ENCODE measurements around the gene ARHGEF4. TPM values are rescaled to one million over a fixed set of nuclear protein-coding genes. Genes with fewer than 3 reads are reported as not detected.

The ARHGEF4 gene
- total RNA-seq, 1 donor from 2014 or later, result 74.8 TPM

DNA sequence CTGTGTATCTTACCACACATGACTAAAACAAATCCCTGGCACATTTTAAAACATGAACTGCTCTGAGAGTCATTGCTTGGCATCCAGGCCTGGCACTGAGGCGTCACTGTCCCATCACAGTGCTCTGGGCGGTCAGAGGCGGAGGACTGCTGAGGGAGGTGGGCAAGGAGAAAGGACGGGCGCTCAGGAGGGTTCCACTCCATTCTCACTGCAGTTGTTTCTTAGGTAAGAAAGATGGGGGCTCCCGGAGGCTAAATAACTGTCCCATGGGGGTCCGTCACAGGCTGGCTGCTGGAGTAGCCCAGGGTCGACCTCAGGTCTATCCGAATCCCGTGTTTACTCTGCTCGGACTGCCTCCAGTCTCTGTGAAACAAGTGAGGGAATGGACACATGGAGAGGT, 139.0 kb downstream of the ARHGEF4 start:
- no peaks in the 10 kb centered on the region for H3K27me3 ChIP-seq (ENCODE audit: control insufficient read depth, insufficient read depth, low read length)
- DNase-seq (ENCODE audit: low read depth) (no peak), FAIRE-seq (no peak)
- no peaks in the 10 kb centered on the region for H3K36me3 ChIP-seq (ENCODE audit: control insufficient read depth, insufficient read depth, low read length)
- TF ChIP-seq CTCF (IDR thresholded peaks at IDR 0.05; ENCODE audit: insufficient read depth, low read length, severe bottlenecking), result no peak
- no peak overlapping the region for H3K4me3 ChIP-seq (ENCODE audit: low read depth, low read length)

DNA sequence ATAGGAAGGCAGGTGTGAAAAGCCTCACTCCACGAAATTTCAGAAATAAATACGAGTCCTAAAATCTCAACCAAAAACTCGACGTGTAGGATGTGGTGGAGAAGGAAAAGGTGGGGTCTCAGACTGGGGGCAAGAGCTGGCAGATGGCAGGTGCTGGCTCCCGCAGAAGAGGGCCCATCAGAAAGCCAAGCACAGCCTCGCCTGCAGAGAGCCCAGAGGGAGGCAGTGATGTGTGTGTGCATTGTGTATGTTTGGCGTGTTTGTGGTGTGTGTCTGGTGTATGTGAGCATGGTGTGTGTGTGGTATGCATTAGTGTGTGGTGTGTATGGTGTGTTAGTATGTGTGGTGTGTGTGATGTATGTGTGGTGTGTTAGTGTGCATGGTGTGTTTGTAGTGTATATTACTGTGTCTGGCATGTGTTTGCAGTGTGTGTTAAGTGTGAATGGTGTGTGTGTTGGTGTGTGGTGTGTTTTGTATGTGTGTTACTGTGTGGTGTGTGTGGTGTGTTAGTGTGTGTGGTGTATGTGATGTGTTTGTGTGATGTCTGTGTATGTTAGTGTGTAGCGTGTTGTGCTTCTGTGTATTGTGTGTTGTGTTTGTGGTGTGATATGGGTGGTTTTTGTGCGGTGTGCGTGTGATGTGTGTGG, 140.0 kb downstream of the ARHGEF4 start:
- no peak for TF ChIP-seq CTCF (IDR thresholded peaks at IDR 0.05; ENCODE audit: insufficient read depth, low read length, severe bottlenecking)
- no peaks in the 10 kb centered on the region for H3K27me3 ChIP-seq (ENCODE audit: control insufficient read depth, insufficient read depth, low read length)
- H3K4me3 ChIP-seq (ENCODE audit: low read depth, low read length), result no peak overlapping the region
- FAIRE-seq, result peak; percentile 85
- DNase-seq (ENCODE audit: low read depth), result no peak
- H3K36me3 ChIP-seq (ENCODE audit: control insufficient read depth, insufficient read depth, low read length), result no peaks in the 10 kb centered on the region

- no peak for DNase-seq (ENCODE audit: low read depth)
- TF ChIP-seq CTCF (IDR thresholded peaks at IDR 0.05; ENCODE audit: insufficient read depth, low read length, severe bottlenecking), result no peak
- Histone ChIP-seq H3K36me3 (ENCODE audit: control insufficient read depth, insufficient read depth, low read length) (no peaks in the 10 kb centered on the region), H3K4me3 (ENCODE audit: low read depth, low read length) (no peak overlapping the region), H3K27me3 (ENCODE audit: control insufficient read depth, insufficient read depth, low read length) (no peaks in the 10 kb centered on the region)
- FAIRE-seq, result peak; percentile 92
Measured at GRCh38 chr2:130977461-130978050, 140.8 kb downstream of the ARHGEF4 start.

DNA sequence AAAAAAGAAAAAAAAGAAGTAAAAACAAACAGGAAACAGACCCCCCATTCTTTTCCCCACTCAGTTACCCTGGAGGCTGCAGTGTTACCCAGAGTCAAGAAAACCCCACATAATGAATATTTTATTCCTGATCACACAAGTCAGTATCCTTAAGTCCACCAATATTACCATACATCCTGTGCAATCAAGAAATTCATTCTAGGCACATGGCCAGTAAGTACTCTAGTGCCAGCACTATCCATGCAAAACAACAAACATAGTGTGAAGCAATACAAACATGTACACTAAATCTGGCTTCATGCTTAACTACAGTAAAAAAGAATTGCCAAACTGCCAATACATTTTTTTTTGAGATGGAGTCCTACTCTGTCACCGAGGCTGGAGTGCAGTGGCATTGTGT, 145.0 kb downstream of the ARHGEF4 start:
- no peak overlapping the region for H3K4me3 ChIP-seq (ENCODE audit: low read depth, low read length)
- no peaks in the 10 kb centered on the region for H3K36me3 ChIP-seq (ENCODE audit: control insufficient read depth, insufficient read depth, low read length)
- H3K27me3 ChIP-seq (ENCODE audit: control insufficient read depth, insufficient read depth, low read length), result no peaks in the 10 kb centered on the region
- FAIRE-seq (no peak), DNase-seq (ENCODE audit: low read depth) (no peak)
- TF ChIP-seq CTCF (IDR thresholded peaks at IDR 0.05; ENCODE audit: insufficient read depth, low read length, severe bottlenecking), result no peak

DNA sequence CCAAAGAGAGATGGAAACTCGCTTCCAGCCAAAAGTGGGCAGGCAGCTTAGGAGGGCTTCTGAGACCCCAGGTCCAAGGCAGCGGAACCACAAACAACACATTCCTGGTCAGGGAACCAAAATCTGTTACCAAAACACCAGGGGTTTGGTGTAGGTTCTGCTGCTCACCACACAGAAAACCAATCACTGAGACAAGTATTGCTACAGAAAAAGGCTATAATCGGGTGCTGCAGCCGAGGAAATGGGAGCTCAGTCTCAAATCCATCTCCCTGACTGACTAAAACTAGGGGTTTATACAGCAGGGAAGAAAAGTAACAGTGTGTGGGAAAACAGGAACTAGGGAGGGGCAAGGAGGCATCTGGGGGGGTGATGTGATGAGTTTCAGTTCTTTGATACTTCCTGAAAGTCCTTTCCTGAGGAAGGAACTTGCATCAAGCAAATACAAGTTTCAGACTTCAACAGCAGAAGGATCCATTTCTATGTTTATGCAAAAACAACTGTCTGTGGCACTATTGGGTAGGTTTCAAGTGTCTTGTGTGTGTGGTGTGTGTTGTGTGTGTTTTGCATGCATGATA, 148.6 kb downstream of the ARHGEF4 start:
- DNase-seq (ENCODE audit: low read depth) (no peak), FAIRE-seq (no peak)
- Histone ChIP-seq H3K4me3 (ENCODE audit: low read depth, low read length) (no peak overlapping the region), H3K36me3 (ENCODE audit: control insufficient read depth, insufficient read depth, low read length) (no peaks in the 10 kb centered on the region), H3K27me3 (ENCODE audit: control insufficient read depth, insufficient read depth, low read length) (no peaks in the 10 kb centered on the region)
- TF ChIP-seq CTCF (IDR thresholded peaks at IDR 0.05; ENCODE audit: insufficient read depth, low read length, severe bottlenecking), result no peak
